Measurements from ENCODE around the gene C5AR2. TPM values are rescaled to one million over a fixed set of nuclear protein-coding genes. Genes with fewer than 3 reads are reported as not detected.

The C5AR2 gene
- total RNA-seq, 1 donor from 2014 or later: 3.5 TPM

DNA sequence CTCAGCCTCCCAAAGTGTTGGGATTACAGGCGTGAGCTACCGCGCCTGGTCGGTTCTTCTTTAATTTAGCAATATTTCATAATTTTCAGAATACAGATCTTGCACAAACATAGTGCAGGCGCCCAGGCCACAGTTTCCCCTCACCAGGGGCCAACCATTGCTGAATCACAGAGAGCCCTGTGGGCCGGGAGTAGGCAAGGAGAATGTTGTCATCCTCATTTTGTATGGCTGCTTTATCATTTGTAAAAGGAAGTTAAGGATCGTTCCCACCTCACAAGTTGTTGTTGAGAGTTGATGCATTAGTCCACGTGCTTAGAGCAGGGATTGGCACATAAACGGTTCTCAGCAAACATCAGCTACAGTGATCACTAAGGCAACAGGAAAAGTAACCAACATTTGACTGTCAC, 57.2 kb downstream of the C5AR2 start:
- intact Hi-C loops (cut with DNase I): no loop called here
- ATAC-seq: peak; percentile 92

GRCh38 chr19:47390533-47391488, 58.8 kb downstream of the C5AR2 start:
- TF ChIP-seq, protein P1, sequence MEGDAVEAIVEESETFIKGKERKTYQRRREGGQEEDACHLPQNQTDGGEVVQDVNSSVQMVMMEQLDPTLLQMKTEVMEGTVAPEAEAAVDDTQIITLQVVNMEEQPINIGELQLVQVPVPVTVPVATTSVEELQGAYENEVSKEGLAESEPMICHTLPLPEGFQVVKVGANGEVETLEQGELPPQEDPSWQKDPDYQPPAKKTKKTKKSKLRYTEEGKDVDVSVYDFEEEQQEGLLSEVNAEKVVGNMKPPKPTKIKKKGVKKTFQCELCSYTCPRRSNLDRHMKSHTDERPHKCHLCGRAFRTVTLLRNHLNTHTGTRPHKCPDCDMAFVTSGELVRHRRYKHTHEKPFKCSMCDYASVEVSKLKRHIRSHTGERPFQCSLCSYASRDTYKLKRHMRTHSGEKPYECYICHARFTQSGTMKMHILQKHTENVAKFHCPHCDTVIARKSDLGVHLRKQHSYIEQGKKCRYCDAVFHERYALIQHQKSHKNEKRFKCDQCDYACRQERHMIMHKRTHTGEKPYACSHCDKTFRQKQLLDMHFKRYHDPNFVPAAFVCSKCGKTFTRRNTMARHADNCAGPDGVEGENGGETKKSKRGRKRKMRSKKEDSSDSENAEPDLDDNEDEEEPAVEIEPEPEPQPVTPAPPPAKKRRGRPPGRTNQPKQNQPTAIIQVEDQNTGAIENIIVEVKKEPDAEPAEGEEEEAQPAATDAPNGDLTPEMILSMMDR (IDR thresholded peaks at IDR 0.05): no peak
- Histone ChIP-seq H3K9me3 (no peaks in the 10 kb centered on the region), H3K36me3 (no peaks in the 10 kb centered on the region), H3K4me3 (no peak overlapping the region), H3K27me3 (no peaks in the 10 kb centered on the region), H3K4me1 (no peaks in the 10 kb centered on the region), H3K27ac (no peak overlapping the region)
- DNase-seq (no peak), ATAC-seq (no peak)
- intact Hi-C loops (cut with DNase I): no loop called here

More for the DNA sequence above, 57.2 kb downstream of the C5AR2 start:
- Histone ChIP-seq H3K4me1 (no peaks in the 10 kb centered on the region), H3K9me3 (no peaks in the 10 kb centered on the region), H3K27ac (peak overlapping the region; percentile 55), H3K36me3 (no peaks in the 10 kb centered on the region), H3K27me3 (no peaks in the 10 kb centered on the region), H3K4me3 (no peak overlapping the region)
- TF ChIP-seq, protein P1 (IDR thresholded peaks at IDR 0.05): no peak
- peak; percentile 82 for DNase-seq

DNA sequence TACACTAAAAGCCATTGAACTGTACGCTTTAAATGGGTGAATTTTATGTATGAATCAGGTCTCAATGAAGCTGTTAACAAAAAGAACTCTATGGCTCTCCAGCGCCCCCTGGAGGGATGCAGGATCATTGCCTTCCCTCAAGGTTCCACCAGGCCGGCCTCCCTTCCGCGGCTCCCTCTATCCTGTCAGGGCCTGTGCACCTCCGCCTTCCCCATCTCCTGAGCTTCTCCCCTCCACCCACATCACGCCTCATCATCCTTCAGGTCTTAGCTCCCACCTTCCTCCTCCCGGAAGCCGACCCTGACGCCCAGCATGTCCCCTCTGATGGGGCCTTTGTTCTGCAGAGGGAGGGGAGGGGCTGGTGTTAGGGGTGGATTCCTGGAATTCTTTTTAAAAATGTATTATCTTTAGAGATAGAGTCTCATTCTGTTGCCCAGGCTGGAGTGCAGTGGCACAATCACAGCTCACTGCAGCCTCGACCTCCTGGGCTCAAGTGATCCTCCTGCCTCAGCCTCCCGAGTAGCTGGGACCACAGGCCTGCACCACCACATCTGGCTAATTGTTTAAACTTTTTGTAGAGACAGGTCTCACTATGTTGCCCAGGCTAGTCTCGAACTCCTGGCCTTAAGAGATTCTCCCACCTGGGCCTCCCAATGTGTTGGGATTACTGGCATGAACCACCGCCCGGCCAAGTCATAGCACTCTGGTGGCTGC, 59.7 kb downstream of the C5AR2 start:
- no peaks in the 10 kb centered on the region for H3K4me1 ChIP-seq
- DNase-seq (peak; percentile 87), ATAC-seq (peak; percentile 89)
- TF ChIP-seq, protein P1 (IDR thresholded peaks at IDR 0.05): peak; percentile 94
- no peaks in the 10 kb centered on the region for H3K27me3 ChIP-seq
- no peaks in the 10 kb centered on the region for H3K36me3 ChIP-seq
- H3K9me3 ChIP-seq: no peaks in the 10 kb centered on the region
- intact Hi-C loops (cut with DNase I): no loop called here
- H3K4me3 ChIP-seq: no peak overlapping the region
- no peak overlapping the region for H3K27ac ChIP-seq

Other genes with a start within 250 kb of the C5AR2 start
- 47.5 TPM for gene ZC3H4, start 218.4 kb upstream of the C5AR2 start, total RNA-seq
- gene SAE1, start 201.3 kb upstream of the C5AR2 start, total RNA-seq: 57.6 TPM
- 20.1 TPM for gene BBC3, start 101.0 kb upstream of the C5AR2 start, total RNA-seq
- gene CCDC9, start 75.7 kb upstream of the C5AR2 start, total RNA-seq: 36.1 TPM
- gene INAFM1, start 57.3 kb upstream of the C5AR2 start, total RNA-seq: 18.2 TPM
- gene C5AR1, start 22.3 kb upstream of the C5AR2 start, total RNA-seq: 58.9 TPM
- 15.8 TPM for gene DHX34, start 17.1 kb downstream of the C5AR2 start, total RNA-seq
- 4.3 TPM for gene MEIS3, start 87.4 kb downstream of the C5AR2 start, total RNA-seq
- gene SLC8A2, start 139.7 kb downstream of the C5AR2 start, total RNA-seq: 0.23 TPM
- 9.3 TPM for gene KPTN, start 152.0 kb downstream of the C5AR2 start, total RNA-seq
- 134 TPM for gene NAPA, start 182.9 kb downstream of the C5AR2 start, total RNA-seq
- gene ZNF541, start 241.0 kb downstream of the C5AR2 start, total RNA-seq: 0.26 TPM